HG02678 (cell line): ENCODE data around the gene CCT7.
"Not testable (repeated sequence)": the region's sequence is repeated elsewhere in the genome, so short reads cannot be mapped to it uniquely, and the experiment has no call there.

Experiments
- ATAC-seq: cut with Tn5 transposase; IDR thresholded peaks from one replicate; pipeline ENCODE4 v1.9.1; 2021; ENCODE audit warnings: mild to moderate bottlenecking, moderate library complexity; ENCODE audit not compliant: unreplicated experiment

Gene CCT7

DNA sequence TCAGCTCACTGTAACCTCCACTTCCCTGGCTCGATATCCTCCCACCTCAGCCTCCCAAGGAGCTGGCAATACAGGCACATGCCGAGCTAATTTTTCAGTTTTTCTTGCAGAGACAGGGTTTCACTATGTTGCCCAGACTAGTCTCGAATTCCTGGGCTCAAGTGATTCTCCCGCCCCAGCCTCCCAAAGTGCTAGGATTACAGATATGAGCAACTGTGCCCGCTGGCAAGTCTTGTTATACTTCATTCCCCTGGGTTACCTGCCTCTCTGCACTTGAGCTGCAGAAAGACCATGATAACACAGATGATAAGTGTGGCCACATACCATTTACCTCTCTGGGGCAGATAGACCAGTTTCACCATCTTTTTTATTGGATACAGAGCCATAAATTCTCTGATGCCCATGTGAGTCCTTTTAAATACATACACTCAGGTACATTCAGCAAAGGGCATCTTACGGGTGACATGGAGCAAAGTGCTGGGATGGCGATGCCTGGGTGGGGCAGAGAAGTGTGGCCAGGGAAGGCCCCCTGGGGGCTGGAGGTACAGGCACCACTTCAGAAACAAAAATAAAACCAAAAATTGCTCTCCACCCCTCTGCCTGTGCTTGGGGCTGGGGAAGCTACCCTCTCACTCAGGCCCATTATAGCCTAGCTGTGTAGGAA lies 20.4 kb downstream of the CCT7 start:
- no peak for ATAC-seq

DNA sequence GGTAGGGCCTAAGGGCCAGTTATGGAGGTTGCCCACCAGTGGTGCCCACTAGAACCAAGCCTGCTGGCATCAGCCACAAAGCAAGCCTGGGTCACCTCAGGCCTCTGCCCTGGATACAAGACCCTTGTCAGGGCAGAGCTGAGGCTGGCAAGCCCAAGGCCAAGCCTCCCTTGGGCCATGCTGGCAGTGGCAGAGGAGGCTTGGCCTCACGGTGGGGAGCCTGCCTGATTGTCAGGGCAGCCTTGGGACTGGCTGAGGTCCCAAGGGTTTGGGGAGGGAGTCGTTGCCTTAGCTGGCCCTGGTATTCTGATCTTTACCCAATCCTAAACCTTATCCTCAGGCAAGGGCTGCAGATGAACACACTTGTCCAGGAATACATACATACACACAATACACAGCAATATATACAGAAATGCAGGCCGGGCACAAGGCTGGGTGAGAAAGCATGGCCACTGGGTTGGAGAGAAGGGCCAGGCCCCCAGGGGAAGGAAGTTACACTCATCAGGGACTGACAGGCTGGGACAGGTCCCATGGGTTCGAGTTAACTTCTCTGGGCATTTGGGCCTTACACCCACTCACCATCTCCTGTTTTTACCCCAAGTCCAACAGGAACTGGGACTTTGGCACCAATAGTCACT lies 21.0 kb downstream of the CCT7 start:
- ATAC-seq, result no peak

DNA sequence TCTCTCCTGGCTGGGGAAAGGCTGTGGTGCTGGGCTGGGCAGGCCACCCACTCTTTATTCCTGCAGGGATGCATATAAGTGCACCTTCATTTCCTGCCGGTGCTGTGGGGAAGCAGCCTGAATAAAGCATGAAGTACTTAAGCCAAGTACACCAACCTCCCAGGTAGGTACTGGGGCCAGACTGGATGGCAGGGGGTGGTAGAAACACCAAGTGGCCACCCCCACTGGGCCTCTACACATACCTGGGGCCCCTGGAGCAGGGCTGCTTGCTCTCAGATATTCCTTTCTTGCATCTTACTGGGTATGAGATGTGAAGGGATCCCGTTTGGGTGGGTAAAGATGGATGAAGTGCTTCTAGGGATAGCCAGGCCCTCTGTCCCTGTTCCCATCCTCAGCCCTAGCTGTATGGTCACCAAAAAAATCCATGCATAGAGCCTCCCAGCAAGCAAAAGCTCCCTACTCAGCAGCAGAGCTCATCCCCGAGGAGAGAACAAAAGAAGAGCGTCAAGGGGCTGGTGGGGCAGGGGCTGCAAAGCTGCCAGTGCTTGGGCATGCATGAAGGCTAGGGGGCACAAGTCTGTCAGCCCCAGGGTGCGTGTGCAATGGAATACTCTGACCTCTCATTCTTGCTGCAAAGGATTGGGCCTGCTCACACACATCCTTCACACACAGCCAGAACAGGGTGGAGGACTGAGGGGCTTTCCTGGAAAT lies 22.0 kb downstream of the CCT7 start:
- no peak for ATAC-seq

GRCh38 chr2:73256618-73256922 lies 22.5 kb downstream of the CCT7 start:
- ATAC-seq, result no peak

GRCh38 chr2:73257021-73257420 lies 22.9 kb downstream of the CCT7 start:
- no peak for ATAC-seq

- ATAC-seq, result no peak
These were observed 23.5 kb downstream of the CCT7 start for GRCh38 chr2:73257425-73258125.

DNA sequence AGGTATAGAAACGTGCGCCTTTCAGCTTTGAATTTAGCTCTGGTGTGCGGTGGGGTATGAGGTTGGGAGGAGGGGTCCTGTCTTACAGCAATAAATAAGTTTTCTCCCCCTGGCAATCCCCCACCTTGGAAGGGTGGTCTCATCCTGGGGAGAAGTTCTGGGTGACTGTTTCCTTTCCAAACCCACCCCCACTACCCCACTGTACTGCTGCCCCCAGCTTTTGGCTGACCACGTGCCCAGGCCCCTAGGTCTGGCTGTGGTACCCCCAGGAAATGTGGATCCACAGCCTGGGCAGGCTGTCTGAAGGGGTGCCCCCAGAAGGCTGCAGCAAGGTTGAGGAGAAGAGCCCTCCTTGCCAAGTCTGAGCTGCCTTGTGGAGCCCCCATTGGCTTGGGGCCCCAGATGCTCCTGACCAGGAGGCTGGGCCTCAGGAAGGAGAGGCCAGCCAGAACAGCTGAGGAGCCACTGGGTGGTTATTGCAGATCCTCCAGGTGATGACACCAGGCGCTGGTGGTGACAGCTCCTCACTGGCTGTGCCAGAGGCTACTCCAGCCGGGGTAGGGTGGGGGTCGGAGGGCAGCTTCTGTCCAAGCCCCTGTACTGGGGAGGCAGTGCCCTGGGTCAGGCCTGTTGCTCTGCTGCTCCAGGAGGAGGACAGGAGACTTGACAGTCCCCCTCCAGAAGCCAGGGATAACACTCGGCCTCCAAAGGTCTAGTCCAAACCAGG lies 24.2 kb downstream of the CCT7 start:
- ATAC-seq, result no peak

DNA sequence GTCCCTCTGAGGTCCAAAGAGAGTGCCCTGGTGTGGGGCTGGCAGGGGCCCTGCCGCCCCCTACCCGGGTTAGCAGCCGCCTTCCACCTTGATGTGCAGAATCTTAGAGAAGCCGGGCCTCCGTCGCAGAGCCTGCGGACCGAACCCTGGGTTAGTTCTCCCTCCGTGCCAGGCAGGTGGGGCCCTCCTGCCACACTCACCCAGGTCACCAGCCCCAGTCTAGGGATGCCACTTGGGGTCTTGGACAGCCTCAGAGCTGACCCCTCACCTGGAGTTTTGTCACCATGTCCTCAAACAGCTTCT lies 24.8 kb downstream of the CCT7 start:
- ATAC-seq, result no peak

DNA sequence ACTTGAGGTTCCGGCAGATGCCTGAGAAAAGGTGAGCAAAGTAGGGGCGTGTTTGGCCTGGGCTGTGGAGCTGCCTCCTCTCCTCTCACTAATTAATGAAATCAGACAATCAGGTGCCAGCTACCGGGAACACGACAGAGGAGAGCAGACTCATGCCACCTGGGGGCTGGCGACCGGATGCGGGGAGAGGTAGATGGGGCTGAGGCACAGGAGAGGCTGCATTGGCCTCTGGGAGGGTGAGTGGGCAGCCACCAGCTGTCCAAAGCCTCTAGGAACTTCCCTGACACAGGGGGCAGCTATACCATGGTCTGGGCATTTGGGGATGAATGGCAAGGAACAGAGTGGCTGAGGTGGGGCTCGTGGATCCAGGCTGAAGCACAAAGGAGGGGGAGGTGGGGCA lies 25.2 kb downstream of the CCT7 start:
- no peak for ATAC-seq

DNA sequence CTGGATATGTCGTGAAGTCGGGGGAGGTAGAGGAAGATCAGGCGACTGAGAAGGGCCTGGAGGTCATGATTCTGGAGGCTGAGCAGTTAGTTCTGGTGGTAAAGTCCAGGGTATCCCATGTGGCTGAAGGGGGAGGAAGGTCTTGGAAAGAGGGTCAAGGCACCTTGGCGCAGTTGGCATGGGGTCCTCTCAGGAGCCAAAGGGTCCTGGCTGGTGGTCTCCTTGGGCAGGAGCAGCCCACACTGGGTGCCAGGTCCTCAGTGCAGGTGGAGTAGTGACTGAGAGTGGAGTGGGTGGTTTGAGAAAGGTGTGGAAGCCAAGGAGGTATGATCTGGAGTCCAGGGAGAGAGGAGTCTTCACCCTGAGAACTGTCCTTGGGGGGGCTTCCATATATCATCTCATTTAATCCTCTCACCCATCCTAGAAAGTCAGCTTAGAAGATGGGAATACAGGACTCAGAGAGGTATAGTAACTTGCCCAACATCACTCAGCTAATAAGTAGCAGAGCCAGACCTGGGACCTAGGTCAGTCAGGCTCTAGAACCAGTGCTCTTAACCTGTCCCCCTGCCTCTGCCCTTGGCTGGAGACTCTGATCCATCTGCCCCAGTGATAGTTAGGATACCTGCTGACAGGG lies 25.7 kb downstream of the CCT7 start:
- ATAC-seq, result no peak

- ATAC-seq, result no peak
These were observed 26.4 kb downstream of the CCT7 start for GRCh38 chr2:73260338-73260984.

GRCh38 chr2:73262108-73262651 lies 28.1 kb downstream of the CCT7 start:
- no peak for ATAC-seq

- not testable (repeated sequence) for ATAC-seq
These were observed 28.8 kb downstream of the CCT7 start for GRCh38 chr2:73262691-73263429.

GRCh38 chr2:73263540-73264331 lies 29.6 kb downstream of the CCT7 start:
- ATAC-seq, result no peak

DNA sequence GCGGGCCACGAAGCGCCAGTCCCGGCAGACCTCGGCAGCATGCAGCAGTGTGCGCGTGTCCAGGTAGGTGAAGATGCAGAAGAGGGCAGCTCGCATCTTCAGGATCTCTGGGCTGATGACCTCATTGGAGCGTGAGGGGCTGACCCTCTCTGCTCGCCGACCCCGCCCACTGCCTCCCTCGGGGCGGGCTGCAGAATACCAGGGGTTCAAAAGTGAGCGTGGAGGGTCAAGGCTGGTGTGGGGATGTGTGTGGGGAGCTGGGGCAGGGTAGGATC lies 30.2 kb downstream of the CCT7 start:
- ATAC-seq, result no peak

- no peak for ATAC-seq
These were observed 30.7 kb downstream of the CCT7 start for GRCh38 chr2:73264783-73265182.

- no peak for ATAC-seq
These were observed 31.4 kb downstream of the CCT7 start for GRCh38 chr2:73265298-73266060.
